Measurements from ENCODE around the gene USP21. TPM values are rescaled to one million over a fixed set of nuclear protein-coding genes. Genes with fewer than 3 reads are reported as not detected.

USP21 gene
- total and polyA plus RNA-seq, 9 of the 15 experiments (the other 6 are each of a cell fraction or from before 2014, with no cell fraction given) = 4.9 to 52.4 (median 21.6) TPM

DNA sequence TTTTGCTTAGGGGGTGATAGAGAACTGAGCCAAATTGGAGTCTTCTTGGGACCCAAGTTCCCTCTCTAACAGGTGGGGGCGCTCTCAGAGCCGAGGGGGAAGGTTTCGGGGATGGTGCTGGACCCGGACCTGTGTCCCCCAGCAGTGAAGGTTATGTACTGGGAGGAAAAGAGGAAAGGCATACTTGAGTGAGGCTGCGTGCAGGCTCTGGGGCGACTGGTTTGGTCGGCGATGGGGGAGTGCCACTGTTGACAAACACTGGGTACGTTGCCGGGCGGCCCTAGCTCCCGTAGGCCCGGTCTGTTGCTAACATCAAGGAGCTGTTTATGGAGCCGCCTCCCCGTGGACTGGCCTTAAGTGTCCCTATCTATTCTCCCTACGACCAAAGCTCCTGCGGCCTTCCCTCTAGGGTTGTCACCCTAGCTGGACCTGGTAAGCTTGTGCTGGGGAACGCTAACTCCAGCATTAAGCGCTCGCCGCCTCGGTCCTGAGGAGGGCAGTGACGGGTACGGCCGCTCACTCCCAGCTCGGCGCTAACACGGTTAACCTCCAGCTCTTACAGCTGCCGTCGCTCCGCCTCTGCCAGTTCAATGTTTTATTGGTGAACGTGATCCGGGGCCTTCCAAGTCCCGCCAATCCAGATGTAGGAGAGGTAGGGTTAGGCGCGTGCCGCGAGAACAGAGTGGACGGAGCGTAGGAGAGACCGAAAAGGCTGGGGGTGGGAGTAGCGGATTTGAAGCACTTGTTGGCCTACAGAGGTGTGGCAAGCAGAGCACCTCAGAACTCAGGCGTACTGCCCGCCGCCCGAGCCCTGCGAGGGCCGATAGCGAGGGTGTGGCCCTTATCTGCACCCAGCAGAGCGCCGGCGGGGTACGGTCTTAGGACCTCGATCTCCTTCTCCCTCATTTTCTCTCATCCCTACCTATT lies 6.7 kb downstream of the USP21 start, which contains the start of gene PPOX (continued):
- TF ChIP-seq, protein P1, sequence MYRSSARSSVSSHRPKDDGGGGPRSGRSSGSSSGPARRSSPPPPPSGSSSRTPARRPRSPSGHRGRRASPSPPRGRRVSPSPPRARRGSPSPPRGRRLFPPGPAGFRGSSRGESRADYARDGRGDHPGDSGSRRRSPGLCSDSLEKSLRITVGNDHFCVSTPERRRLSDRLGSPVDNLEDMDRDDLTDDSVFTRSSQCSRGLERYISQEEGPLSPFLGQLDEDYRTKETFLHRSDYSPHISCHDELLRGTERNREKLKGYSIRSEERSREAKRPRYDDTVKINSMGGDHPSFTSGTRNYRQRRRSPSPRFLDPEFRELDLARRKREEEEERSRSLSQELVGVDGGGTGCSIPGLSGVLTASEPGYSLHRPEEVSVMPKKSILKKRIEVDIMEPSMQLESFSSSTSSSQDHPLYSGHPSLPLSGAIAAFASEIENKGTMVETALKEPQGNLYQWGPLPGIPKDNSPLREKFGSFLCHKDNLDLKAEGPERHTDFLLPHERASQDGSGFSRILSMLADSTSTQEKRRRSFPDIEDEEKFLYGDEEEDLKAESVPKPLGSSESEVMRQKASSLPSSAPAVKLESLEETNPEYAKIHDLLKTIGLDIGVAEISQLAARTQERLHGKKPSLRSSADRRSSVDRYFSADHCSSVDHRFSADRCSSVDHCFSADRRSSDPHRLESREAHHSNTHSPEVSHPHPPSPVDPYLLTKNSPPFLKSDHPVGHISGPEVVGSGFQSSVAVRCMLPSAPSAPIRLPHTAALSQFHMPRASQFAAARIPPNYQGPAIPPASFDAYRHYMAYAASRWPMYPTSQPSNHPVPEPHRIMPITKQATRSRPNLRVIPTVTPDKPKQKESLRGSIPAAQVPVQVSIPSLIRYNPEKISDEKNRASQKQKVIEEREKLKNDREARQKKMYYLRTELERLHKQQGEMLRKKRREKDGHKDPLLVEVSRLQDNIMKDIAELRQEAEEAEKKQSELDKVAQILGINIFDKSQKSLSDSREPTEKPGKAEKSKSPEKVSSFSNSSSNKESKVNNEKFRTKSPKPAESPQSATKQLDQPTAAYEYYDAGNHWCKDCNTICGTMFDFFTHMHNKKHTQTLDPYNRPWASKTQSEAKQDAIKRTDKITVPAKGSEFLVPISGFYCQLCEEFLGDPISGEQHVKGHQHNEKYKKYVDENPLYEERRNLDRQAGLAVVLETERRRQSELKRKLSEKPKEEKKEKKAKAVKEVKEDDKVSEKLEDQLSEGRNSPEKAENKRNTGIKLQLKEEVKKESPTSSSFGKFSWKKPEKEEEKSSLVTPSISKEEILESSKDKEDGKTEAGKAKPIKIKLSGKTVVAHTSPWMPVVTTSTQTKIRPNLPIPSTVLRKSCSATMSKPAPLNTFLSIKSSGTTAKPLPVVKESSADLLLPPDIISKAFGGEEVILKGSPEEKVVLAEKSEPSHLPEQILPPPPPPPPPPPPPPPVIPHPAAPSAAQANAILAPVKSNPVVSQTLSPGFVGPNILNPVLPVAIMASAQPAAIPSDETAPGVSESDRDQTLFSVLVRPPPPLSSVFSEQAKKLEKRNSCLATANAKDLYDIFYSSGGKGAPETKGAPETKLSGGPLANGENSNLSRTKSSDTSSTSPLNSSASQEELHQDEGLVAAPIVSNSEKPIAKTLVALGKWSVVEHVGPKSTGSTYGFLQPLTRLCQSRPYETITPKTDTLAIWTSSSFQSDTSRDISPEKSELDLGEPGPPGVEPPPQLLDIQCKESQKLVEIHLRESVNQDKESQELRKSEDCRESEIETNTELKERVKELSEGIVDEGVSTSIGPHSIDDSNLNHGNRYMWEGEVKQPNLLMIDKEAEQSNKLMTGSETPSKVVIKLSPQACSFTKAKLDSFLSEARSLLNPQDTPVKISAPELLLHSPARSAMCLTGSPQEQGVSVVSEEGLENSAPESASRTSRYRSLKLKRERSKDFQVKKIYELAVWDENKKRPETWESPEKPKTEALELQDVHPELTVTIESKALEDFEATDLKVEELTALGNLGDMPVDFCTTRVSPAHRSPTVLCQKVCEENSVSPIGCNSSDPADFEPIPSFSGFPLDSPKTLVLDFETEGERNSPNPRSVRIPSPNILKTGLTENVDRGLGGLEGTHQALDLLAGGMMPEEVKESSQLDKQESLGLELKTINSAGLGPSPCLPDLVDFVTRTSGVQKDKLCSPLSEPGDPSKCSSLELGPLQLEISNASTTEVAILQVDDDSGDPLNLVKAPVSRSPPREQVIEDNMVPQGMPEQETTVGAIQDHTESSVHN (IDR thresholded peaks at IDR 0.05; ENCODE audit: borderline replicate concordance in 1 of 2, low read depth in 1 of 2) = no peak
- TF ChIP-seq, protein P2, sequence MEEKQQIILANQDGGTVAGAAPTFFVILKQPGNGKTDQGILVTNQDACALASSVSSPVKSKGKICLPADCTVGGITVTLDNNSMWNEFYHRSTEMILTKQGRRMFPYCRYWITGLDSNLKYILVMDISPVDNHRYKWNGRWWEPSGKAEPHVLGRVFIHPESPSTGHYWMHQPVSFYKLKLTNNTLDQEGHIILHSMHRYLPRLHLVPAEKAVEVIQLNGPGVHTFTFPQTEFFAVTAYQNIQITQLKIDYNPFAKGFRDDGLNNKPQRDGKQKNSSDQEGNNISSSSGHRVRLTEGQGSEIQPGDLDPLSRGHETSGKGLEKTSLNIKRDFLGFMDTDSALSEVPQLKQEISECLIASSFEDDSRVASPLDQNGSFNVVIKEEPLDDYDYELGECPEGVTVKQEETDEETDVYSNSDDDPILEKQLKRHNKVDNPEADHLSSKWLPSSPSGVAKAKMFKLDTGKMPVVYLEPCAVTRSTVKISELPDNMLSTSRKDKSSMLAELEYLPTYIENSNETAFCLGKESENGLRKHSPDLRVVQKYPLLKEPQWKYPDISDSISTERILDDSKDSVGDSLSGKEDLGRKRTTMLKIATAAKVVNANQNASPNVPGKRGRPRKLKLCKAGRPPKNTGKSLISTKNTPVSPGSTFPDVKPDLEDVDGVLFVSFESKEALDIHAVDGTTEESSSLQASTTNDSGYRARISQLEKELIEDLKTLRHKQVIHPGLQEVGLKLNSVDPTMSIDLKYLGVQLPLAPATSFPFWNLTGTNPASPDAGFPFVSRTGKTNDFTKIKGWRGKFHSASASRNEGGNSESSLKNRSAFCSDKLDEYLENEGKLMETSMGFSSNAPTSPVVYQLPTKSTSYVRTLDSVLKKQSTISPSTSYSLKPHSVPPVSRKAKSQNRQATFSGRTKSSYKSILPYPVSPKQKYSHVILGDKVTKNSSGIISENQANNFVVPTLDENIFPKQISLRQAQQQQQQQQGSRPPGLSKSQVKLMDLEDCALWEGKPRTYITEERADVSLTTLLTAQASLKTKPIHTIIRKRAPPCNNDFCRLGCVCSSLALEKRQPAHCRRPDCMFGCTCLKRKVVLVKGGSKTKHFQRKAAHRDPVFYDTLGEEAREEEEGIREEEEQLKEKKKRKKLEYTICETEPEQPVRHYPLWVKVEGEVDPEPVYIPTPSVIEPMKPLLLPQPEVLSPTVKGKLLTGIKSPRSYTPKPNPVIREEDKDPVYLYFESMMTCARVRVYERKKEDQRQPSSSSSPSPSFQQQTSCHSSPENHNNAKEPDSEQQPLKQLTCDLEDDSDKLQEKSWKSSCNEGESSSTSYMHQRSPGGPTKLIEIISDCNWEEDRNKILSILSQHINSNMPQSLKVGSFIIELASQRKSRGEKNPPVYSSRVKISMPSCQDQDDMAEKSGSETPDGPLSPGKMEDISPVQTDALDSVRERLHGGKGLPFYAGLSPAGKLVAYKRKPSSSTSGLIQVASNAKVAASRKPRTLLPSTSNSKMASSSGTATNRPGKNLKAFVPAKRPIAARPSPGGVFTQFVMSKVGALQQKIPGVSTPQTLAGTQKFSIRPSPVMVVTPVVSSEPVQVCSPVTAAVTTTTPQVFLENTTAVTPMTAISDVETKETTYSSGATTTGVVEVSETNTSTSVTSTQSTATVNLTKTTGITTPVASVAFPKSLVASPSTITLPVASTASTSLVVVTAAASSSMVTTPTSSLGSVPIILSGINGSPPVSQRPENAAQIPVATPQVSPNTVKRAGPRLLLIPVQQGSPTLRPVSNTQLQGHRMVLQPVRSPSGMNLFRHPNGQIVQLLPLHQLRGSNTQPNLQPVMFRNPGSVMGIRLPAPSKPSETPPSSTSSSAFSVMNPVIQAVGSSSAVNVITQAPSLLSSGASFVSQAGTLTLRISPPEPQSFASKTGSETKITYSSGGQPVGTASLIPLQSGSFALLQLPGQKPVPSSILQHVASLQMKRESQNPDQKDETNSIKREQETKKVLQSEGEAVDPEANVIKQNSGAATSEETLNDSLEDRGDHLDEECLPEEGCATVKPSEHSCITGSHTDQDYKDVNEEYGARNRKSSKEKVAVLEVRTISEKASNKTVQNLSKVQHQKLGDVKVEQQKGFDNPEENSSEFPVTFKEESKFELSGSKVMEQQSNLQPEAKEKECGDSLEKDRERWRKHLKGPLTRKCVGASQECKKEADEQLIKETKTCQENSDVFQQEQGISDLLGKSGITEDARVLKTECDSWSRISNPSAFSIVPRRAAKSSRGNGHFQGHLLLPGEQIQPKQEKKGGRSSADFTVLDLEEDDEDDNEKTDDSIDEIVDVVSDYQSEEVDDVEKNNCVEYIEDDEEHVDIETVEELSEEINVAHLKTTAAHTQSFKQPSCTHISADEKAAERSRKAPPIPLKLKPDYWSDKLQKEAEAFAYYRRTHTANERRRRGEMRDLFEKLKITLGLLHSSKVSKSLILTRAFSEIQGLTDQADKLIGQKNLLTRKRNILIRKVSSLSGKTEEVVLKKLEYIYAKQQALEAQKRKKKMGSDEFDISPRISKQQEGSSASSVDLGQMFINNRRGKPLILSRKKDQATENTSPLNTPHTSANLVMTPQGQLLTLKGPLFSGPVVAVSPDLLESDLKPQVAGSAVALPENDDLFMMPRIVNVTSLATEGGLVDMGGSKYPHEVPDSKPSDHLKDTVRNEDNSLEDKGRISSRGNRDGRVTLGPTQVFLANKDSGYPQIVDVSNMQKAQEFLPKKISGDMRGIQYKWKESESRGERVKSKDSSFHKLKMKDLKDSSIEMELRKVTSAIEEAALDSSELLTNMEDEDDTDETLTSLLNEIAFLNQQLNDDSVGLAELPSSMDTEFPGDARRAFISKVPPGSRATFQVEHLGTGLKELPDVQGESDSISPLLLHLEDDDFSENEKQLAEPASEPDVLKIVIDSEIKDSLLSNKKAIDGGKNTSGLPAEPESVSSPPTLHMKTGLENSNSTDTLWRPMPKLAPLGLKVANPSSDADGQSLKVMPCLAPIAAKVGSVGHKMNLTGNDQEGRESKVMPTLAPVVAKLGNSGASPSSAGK (IDR thresholded peaks at IDR 0.05) = peak; percentile 79
